ENCODE data around the gene ASIC5.

DNA sequence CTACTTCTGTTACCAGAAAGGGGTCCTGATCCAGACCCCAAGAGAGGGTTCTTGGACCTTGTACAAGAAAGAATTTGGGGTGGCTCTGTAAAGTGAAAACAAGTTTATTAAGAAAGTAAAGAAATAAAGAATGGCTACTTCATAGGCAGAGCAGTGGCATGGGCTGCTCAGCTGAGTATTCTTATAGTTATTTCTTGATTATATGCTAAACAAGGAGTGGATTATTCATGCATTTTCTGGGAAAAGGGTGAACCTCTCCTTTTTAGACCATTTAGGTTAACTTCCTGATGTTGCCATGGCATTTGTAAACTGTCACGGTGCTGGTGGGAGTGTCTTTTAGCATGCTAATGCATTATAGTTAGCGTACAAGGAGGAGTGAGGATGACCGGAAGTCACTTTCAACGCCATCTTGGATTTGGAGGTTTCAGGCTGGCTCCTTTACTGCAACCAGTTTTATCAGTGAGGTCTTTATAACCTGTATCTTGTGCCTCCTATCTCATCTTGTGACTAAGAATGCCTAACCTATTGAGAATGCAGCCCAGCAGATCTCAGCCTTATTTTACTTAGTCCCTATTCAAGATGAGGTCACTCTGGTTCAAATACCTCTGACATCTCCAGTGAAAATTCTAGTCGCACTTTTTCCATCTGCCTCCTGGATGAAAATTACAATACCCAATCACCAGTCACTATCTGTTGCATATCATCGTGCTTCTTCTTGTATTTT is 21.9 kb upstream of the ASIC5 start:
- no peak for TF ChIP-seq RAD21 (IDR thresholded peaks at IDR 0.05; ENCODE audit: low read depth)
- TF ChIP-seq TAF1 (IDR thresholded peaks at IDR 0.05; ENCODE audit: low read depth), result no peak
